Nephron progenitor cell (in vitro differentiated cells): Measurements from ENCODE around the gene CTNND1.
"Not testable (repeated sequence)": the region's sequence is repeated elsewhere in the genome, so short reads cannot be mapped to it uniquely, and the experiment has no call there.

Experiments used
- DNase-seq: peaks from one replicate; pipeline ENCODE4 v3.0.0; 2021
- H3K27ac Mint-ChIP-seq: 2 replicates; pipeline ENCODE4 v1.8.0; 2021; ENCODE audit warnings: mild to moderate bottlenecking, moderate library complexity, mixed read lengths
- H3K27me3 Mint-ChIP-seq: 2 replicates; pipeline ENCODE4 v1.8.0; 2021; ENCODE audit warnings: mild to moderate bottlenecking, low read depth, mixed read lengths; ENCODE audit not compliant: poor library complexity
- H3K36me3 Mint-ChIP-seq: 2 replicates; pipeline ENCODE4 v1.8.0; 2021; ENCODE audit warnings: low read depth, mixed read lengths
- H3K4me1 Mint-ChIP-seq: 2 replicates; pipeline ENCODE4 v1.8.0; 2021; ENCODE audit warnings: mixed read lengths
- H3K4me3 Mint-ChIP-seq: 2 replicates; pipeline ENCODE4 v1.8.0; 2021; ENCODE audit warnings: mild to moderate bottlenecking, moderate library complexity, mixed read lengths
- H3K9me3 Mint-ChIP-seq: 2 replicates; pipeline ENCODE4 v1.8.0; 2021; ENCODE audit warnings: mild to moderate bottlenecking, moderate library complexity, mixed read lengths
- CTCF ChIP-seq: fragments of 200-600 bp; sonication (generic); IDR thresholded peaks from 2 replicates; pipeline ENCODE4 v1.5.0; 2021; ENCODE audit warnings: antibody characterized with exemption

The CTNND1 gene

GRCh38 chr11:57761301-57762234 is at the start of gene CTNND1:
CTNND1 (plus strand) TSS chr11:57761802; CDS start chr11:57791479, 29,677 bp downstream.
- peaks cover 13% of the 10 kb centered on the region for H3K36me3 Mint-ChIP-seq
- H3K27me3 Mint-ChIP-seq: no peaks in the 10 kb centered on the region
- H3K9me3 Mint-ChIP-seq: peaks cover 6% of the 10 kb centered on the region
- H3K4me3 Mint-ChIP-seq: peak within 1 kb of the TSS; percentile 100
- TF ChIP-seq CTCF: no peak
- peaks cover 32% of the 10 kb centered on the region for H3K4me1 Mint-ChIP-seq
- DNase-seq: peak; percentile 66
- peak within 1 kb of the TSS; percentile 99 for H3K27ac Mint-ChIP-seq

GRCh38 chr11:57712256-57713150 is 49.1 kb upstream of the CTNND1 start, which contains the start of gene TMX2:
TMX2 (plus strand) TSS chr11:57712593; CDS start chr11:57712619, 26 bp downstream.
- Mint-ChIP-seq H3K27ac (peak within 1 kb of the TSS; percentile 98), H3K4me1 (peaks cover 33% of the 10 kb centered on the region), H3K36me3 (peaks cover 52% of the 10 kb centered on the region)

GRCh38 chr11:57713835-57714234 is 47.8 kb upstream of the CTNND1 start:
- H3K27ac Mint-ChIP-seq: no peak overlapping the region
- H3K9me3 Mint-ChIP-seq: peaks cover 29% of the 10 kb centered on the region
- no peaks in the 10 kb centered on the region for H3K27me3 Mint-ChIP-seq
- peak overlapping the region; percentile 100 for H3K4me3 Mint-ChIP-seq
- no peak for TF ChIP-seq CTCF
- no peak for DNase-seq
- H3K4me1 Mint-ChIP-seq: peaks cover 33% of the 10 kb centered on the region
- peaks cover 56% of the 10 kb centered on the region for H3K36me3 Mint-ChIP-seq

More at GRCh38 chr11:57712256-57713150, 49.1 kb upstream of the CTNND1 start, which contains the start of gene TMX2:
- H3K27me3 Mint-ChIP-seq: peaks cover 1% of the 10 kb centered on the region
- TF ChIP-seq CTCF: no peak
- peaks cover 21% of the 10 kb centered on the region for H3K9me3 Mint-ChIP-seq
- H3K4me3 Mint-ChIP-seq: peak within 1 kb of the TSS; percentile 100
- peak; percentile 91 for DNase-seq

GRCh38 chr11:57716726-57717125 is 44.9 kb upstream of the CTNND1 start:
- Mint-ChIP-seq H3K4me1 (peaks cover 17% of the 10 kb centered on the region), H3K36me3 (peaks cover 69% of the 10 kb centered on the region), H3K9me3 (peaks cover 29% of the 10 kb centered on the region)
- H3K4me3 Mint-ChIP-seq, H3K27ac Mint-ChIP-seq, DNase-seq, H3K27me3 Mint-ChIP-seq: not testable (repeated sequence)

- Mint-ChIP-seq H3K4me3 (no peak overlapping the region), H3K27ac (peak overlapping the region; percentile 97), H3K4me1 (peaks cover 11% of the 10 kb centered on the region), H3K9me3 (no peaks in the 10 kb centered on the region), H3K36me3 (peaks cover 38% of the 10 kb centered on the region), H3K27me3 (peaks cover 7% of the 10 kb centered on the region)
- DNase-seq: no peak
- no peak for TF ChIP-seq CTCF
Measured at GRCh38 chr11:57727185-57727584, 34.4 kb upstream of the CTNND1 start.

GRCh38 chr11:57728829-57729228 is 32.8 kb upstream of the CTNND1 start:
- peaks cover 41% of the 10 kb centered on the region for H3K36me3 Mint-ChIP-seq
- H3K9me3 Mint-ChIP-seq: no peaks in the 10 kb centered on the region
- TF ChIP-seq CTCF: no peak
- no peak for DNase-seq
- peak overlapping the region; percentile 96 for H3K27ac Mint-ChIP-seq
- peaks cover 11% of the 10 kb centered on the region for H3K4me1 Mint-ChIP-seq
- no peak overlapping the region for H3K4me3 Mint-ChIP-seq
- peaks cover 7% of the 10 kb centered on the region for H3K27me3 Mint-ChIP-seq
